Parathyroid adenoma (tissue), 2 donors: ENCODE results near the gene CLEC5A.

Experiments
- H2AFZ ChIP-seq: fragments of 300-600 bp; sonication (generic); one replicate; pipeline ENCODE4 v1.7.0; 2017; ENCODE audit warnings: antibody characterized with exemption, mild to moderate bottlenecking
- H3K27ac ChIP-seq: fragments of 300-600 bp; sonication (generic); one replicate; pipeline ENCODE4 v1.7.0; 2017
- H3K27me3 ChIP-seq: fragments of 300-600 bp; sonication (generic); one replicate; pipeline ENCODE4 v1.7.0; 2017; ENCODE audit warnings: low read length; ENCODE audit not compliant: control insufficient read depth, insufficient read depth
- H3K36me3 ChIP-seq: fragments of 300-600 bp; sonication (generic); one replicate; pipeline ENCODE4 v1.7.0; 2017; ENCODE audit warnings: low read length; ENCODE audit not compliant: control insufficient read depth, insufficient read depth
- H3K4me1 ChIP-seq: fragments of 300-600 bp; sonication (generic); one replicate; pipeline ENCODE4 v1.7.0; 2017; ENCODE audit warnings: control low read depth
- H3K4me2 ChIP-seq: fragments of 300-600 bp; sonication (generic); one replicate; pipeline ENCODE4 v1.7.0; 2017; ENCODE audit warnings: low read length
- H3K4me3 ChIP-seq: fragments of 300-600 bp; sonication (generic); one replicate; pipeline ENCODE4 v1.7.0; 2017; ENCODE audit warnings: low read depth, low read length
- H3K79me2 ChIP-seq: fragments of 300-600 bp; sonication (generic); one replicate; pipeline ENCODE4 v1.7.0; 2017; ENCODE audit warnings: control low read depth
- H3K9ac ChIP-seq: fragments of 300-600 bp; sonication (generic); one replicate; pipeline ENCODE4 v1.7.0; 2017; ENCODE audit warnings: mild to moderate bottlenecking
- H3K9me3 ChIP-seq: fragments of 300-600 bp; sonication (generic); one replicate; pipeline ENCODE4 v1.7.0; 2017; ENCODE audit warnings: low read length; ENCODE audit not compliant: control insufficient read depth
- TF ChIP-seq, protein P1 (sequence below): fragments of 300-600 bp; sonication (generic); IDR thresholded peaks from one replicate; pipeline ENCODE4 v1.7.0; 2017; ENCODE audit warnings: antibody characterized with exemption, mild to moderate bottlenecking
- donor health status: primary hyperparathyroidism.

Gene CLEC5A

DNA sequence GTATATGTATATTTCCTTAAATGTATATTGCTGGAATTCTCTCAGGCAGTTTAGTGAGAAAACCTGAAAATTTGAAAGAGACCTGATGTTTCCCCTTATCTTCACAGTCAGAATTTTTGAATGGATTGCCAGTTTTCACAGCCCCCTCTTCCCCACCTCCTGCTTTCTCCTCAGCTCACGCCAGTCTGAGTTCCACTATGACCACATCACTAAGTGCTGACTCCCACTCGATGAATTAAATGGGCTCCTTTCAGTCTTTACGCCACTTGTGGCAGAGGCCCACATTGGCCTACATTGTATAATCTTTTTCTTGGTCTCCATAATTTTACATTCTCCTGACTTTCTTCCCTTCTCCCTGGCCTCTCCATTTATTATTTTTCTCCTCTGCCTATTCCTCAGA is 3.1 kb upstream of the CLEC5A start:
- no peak overlapping the region for H3K4me2 ChIP-seq
- H3K27ac ChIP-seq: no peak overlapping the region
- no peaks in the 10 kb centered on the region for H3K79me2 ChIP-seq
- no peaks in the 10 kb centered on the region for H3K36me3 ChIP-seq
- TF ChIP-seq, protein P1, sequence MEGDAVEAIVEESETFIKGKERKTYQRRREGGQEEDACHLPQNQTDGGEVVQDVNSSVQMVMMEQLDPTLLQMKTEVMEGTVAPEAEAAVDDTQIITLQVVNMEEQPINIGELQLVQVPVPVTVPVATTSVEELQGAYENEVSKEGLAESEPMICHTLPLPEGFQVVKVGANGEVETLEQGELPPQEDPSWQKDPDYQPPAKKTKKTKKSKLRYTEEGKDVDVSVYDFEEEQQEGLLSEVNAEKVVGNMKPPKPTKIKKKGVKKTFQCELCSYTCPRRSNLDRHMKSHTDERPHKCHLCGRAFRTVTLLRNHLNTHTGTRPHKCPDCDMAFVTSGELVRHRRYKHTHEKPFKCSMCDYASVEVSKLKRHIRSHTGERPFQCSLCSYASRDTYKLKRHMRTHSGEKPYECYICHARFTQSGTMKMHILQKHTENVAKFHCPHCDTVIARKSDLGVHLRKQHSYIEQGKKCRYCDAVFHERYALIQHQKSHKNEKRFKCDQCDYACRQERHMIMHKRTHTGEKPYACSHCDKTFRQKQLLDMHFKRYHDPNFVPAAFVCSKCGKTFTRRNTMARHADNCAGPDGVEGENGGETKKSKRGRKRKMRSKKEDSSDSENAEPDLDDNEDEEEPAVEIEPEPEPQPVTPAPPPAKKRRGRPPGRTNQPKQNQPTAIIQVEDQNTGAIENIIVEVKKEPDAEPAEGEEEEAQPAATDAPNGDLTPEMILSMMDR: no peak
- no peak overlapping the region for H2AFZ ChIP-seq
- H3K9ac ChIP-seq: no peak overlapping the region
- H3K27me3 ChIP-seq: no peaks in the 10 kb centered on the region
- H3K4me1 ChIP-seq: no peaks in the 10 kb centered on the region
- H3K4me3 ChIP-seq: no peak overlapping the region
- no peaks in the 10 kb centered on the region for H3K9me3 ChIP-seq

DNA sequence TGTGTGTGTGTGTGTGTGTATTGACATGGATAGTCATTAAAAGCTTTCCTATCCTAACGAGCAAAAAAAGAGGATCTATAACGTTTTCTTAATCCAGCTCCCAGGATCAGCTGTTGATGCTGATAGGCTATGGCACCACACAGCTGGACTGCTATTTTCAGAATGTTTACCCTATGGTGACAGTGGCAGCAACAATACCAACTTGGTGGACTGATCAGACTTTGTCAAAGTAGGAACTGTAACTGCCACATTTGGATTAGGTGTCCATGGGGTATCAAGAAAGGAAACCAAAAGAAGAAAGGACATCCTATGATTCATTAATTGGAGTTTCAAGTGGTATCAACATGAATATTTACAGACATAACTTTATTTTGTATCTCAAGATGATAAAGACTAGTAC is 2.7 kb upstream of the CLEC5A start:
- H3K4me3 ChIP-seq: no peak overlapping the region
- no peak overlapping the region for H2AFZ ChIP-seq
- H3K9me3 ChIP-seq: no peaks in the 10 kb centered on the region
- H3K36me3 ChIP-seq: no peaks in the 10 kb centered on the region
- no peaks in the 10 kb centered on the region for H3K27me3 ChIP-seq
- H3K4me2 ChIP-seq: no peak overlapping the region
- no peak overlapping the region for H3K9ac ChIP-seq
- no peak overlapping the region for H3K27ac ChIP-seq
- TF ChIP-seq, protein P1: no peak
- no peaks in the 10 kb centered on the region for H3K79me2 ChIP-seq
- H3K4me1 ChIP-seq: no peaks in the 10 kb centered on the region

DNA sequence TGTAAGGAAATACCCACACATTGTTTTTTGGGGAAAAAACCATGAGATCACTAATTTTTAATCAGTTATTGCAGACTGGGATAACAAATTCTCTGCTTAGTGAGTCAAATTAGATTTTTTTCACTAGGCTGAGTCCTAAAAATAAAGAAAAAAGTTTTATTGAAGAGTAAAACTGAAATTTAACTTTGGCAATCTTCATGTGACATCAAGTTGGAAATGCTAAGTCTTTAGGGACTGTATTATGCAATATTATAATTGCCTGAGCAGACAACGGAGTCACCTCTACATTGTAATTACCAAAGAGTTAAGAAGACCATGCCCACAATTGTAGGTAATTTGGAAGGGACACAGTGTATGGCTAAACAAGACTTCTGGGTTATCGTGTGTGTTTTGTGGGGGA is 2.2 kb upstream of the CLEC5A start:
- H3K79me2 ChIP-seq: no peaks in the 10 kb centered on the region
- TF ChIP-seq, protein P1: no peak
- H3K4me1 ChIP-seq: no peaks in the 10 kb centered on the region

DNA sequence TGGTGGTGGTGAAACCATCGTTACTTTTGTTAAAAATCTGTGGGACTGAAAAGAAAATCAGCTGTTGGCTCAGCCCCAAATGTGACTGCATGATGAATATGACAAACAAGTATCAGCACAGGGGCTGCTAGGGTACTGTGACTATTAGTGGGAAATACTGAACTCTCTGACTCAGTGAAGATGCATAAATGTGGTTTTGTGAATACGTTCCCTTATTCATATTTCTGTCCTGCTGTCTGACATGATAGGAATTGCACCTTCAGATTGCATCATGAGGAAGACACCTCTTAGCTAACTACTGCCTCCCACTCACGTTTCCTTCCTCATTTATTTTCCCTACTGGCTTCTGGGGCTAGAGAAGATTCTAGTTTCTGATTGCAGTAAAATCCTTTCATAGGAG is 1.4 kb downstream of the CLEC5A start:
- TF ChIP-seq, protein P1: no peak
- H3K4me3 ChIP-seq: no peak overlapping the region

More for the DNA sequence above, 2.2 kb upstream of the CLEC5A start:
- Histone ChIP-seq H3K27ac (no peak overlapping the region), H3K4me2 (no peak overlapping the region), H3K36me3 (no peaks in the 10 kb centered on the region), H2AFZ (no peak overlapping the region), H3K9ac (no peak overlapping the region), H3K4me3 (no peak overlapping the region), H3K27me3 (no peaks in the 10 kb centered on the region), H3K9me3 (no peaks in the 10 kb centered on the region)

DNA sequence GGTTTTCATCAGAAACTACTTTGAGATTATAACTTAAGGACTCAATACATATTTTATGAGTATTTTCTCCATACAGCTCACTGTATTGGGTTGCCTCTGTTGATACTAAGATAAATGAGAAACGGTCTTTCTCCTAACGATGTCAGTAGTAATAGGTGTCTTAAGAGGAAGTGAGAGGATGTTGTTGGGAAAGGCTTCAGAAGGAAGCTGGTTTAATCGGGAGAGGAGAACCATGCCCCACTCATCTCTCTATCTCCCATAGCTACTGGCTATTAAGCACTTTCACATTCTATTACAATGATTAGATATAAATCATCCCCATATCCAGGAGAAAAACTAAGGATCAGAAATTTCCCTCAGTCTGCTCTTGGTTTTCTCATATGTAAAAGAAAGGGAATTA is 2.0 kb downstream of the CLEC5A start:
- TF ChIP-seq, protein P1: no peak
- no peak overlapping the region for H3K4me3 ChIP-seq
- H3K4me2 ChIP-seq: no peak overlapping the region
- H2AFZ ChIP-seq: no peak overlapping the region
- H3K9me3 ChIP-seq: no peaks in the 10 kb centered on the region
- no peaks in the 10 kb centered on the region for H3K79me2 ChIP-seq
- H3K9ac ChIP-seq: no peak overlapping the region
- no peaks in the 10 kb centered on the region for H3K4me1 ChIP-seq
- H3K27ac ChIP-seq: no peak overlapping the region
- no peaks in the 10 kb centered on the region for H3K27me3 ChIP-seq
- H3K36me3 ChIP-seq: no peaks in the 10 kb centered on the region

More for the DNA sequence above, 1.4 kb downstream of the CLEC5A start:
- Histone ChIP-seq H3K9me3 (no peaks in the 10 kb centered on the region), H3K27ac (no peak overlapping the region), H3K4me2 (no peak overlapping the region), H3K36me3 (no peaks in the 10 kb centered on the region), H2AFZ (no peak overlapping the region), H3K27me3 (no peaks in the 10 kb centered on the region), H3K4me1 (no peaks in the 10 kb centered on the region), H3K79me2 (no peaks in the 10 kb centered on the region), H3K9ac (no peak overlapping the region)
